Type B pancreatic cell (in vitro differentiated cells): ENCODE data around the gene ALDH3A2. TPM values are rescaled to one million over a fixed set of nuclear protein-coding genes. Genes with fewer than 3 reads are reported as not detected.

Experiments
- DNase-seq: peaks from one replicate; pipeline ENCODE4 v3.0.0; 2021; ENCODE audit warnings: mixed read lengths; ENCODE audit not compliant: unreplicated experiment; ENCODE audit errors: extremely low spot score
- H3K27ac Mint-ChIP-seq: 2 replicates; pipeline ENCODE4 v1.8.0; 2021; ENCODE audit warnings: mild to moderate bottlenecking, mixed read lengths
- H3K27me3 Mint-ChIP-seq: 2 replicates; pipeline ENCODE4 v1.8.0; 2021; ENCODE audit warnings: mixed read lengths
- H3K36me3 Mint-ChIP-seq: 2 replicates; pipeline ENCODE4 v1.8.0; 2021; ENCODE audit warnings: mixed read lengths
- H3K4me1 Mint-ChIP-seq: one replicate; pipeline ENCODE4 v1.8.0; 2021; ENCODE audit warnings: mixed read lengths; ENCODE audit not compliant: unreplicated experiment
- H3K4me3 Mint-ChIP-seq: 2 replicates; pipeline ENCODE4 v1.8.0; 2021; ENCODE audit warnings: mild to moderate bottlenecking, mixed read lengths
- H3K9me3 Mint-ChIP-seq: 2 replicates; pipeline ENCODE4 v1.8.0; 2021; ENCODE audit warnings: mixed read lengths
- CTCF ChIP-seq: fragments of 200-600 bp; sonication (generic); conservative IDR thresholded peaks from 2 replicates; pipeline ENCODE4 v1.5.0; 2021; ENCODE audit warnings: antibody characterized with exemption, mild to moderate bottlenecking
- total RNA-seq: library from RNA; stranded (reverse); gene quantifications from 2 replicates; pipeline ENCODE4 v1.2.1, GENCODE V29; 2021; ENCODE audit warnings: low replicate concordance

The ALDH3A2 gene
- total RNA-seq, 1 donor from 2014 or later: 69.8 TPM

- H3K36me3 Mint-ChIP-seq: no peaks in the 10 kb centered on the region
- no peaks in the 10 kb centered on the region for H3K9me3 Mint-ChIP-seq
- H3K27ac Mint-ChIP-seq: no peak overlapping the region
- no peak overlapping the region for H3K4me3 Mint-ChIP-seq
- TF ChIP-seq CTCF: no peak
- H3K27me3 Mint-ChIP-seq: no peaks in the 10 kb centered on the region
- no peaks in the 10 kb centered on the region for H3K4me1 Mint-ChIP-seq
- DNase-seq: no peak
These were observed 78.3 kb downstream of the ALDH3A2 start for GRCh38 chr17:19726631-19727376.

Other genes with a start within 250 kb of the ALDH3A2 start
- 0.60 and 1.2 TPM in 2 replicates for gene RNF112, start 237.5 kb upstream of the ALDH3A2 start, total RNA-seq
- gene SLC47A1, start 114.9 kb upstream of the ALDH3A2 start, total RNA-seq: 1.2 and 5.9 TPM in 2 replicates
- not detected in 2 replicates for gene SLC47A2, start 67.8 kb downstream of the ALDH3A2 start, total RNA-seq
- gene ALDH3A1, start 99.5 kb downstream of the ALDH3A2 start, total RNA-seq: 0.24 and 0.77 TPM in 2 replicates
- 16.7 and 25.7 TPM in 2 replicates for gene ULK2, start 219.2 kb downstream of the ALDH3A2 start, total RNA-seq